ENCODE results near the gene CEP85L. TPM values are rescaled to one million over a fixed set of nuclear protein-coding genes. Genes with fewer than 3 reads are reported as not detected.

Gene CEP85L
- total and polyA plus RNA-seq, 2 experiments from 2014 or later = 9.1 to 10.1 TPM

DNA sequence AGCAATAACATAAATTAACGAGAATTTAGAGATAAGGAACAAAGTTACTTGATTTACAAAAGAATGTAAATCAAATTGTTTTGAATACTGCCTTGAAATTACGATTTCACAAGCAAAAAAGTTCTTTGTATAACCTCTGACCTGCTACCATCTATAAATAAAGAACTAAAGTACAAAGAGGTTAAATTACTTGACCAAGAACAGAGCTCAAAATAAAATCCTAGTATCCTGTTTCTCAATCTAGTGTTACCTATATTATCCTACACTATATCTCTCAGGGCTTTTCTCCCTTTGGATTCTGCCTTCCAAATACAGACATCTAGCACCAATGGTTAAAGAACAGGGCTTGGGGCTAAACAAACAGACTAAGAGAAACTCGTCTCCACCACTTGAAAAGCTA is 59.5 kb downstream of the CEP85L start (continued):
- no peak for TF ChIP-seq ETS1 (IDR thresholded peaks at IDR 0.05)

DNA sequence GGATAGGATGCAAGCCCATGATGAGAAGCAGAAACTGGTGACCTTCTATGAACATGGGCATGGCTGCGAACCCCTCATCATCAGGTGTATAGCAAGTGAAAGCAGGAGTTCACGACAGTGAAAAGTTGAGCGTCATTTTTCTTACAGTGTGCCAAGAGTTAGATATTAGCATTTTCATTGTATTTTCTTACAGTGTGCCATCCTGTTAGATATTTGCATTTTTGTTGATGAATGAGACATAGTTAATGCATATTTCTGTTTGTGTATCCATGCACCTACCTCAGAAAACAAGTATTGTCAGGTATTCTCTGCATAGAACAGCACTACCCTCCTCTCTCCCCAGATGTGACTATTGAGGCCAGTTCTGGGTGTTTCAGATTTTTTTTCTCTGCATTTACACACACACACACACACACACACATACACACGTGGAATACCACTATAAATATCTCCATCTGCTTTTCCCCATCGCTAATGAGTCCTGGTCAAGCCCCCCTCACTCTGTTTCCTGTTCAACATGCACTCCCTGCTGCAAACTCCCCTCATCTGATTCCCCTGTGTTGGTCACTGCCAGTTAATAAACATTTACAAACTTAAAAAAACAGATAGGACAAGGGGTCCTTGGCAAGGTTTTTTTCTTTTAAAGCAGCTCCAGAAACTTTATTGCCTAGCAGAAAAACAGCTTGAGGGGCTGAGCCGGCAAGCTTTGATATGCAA is 61.6 kb downstream of the CEP85L start:
- Histone ChIP-seq H3K27me3 (ENCODE audit: insufficient read depth) (no peaks in the 10 kb centered on the region), H3F3A (replicated peaks; ENCODE audit: low read depth) (no peaks in the 10 kb centered on the region), H2AFZ (no peak overlapping the region), H3K4me1 (ENCODE audit: insufficient read depth) (peaks cover 18% of the 10 kb centered on the region), H3K79me2 (replicated peaks; ENCODE audit: insufficient read depth) (no peaks in the 10 kb centered on the region), H3K4me2 (peak overlapping the region; percentile 49; the same call in 1 of the 2 replicates), H4K20me1 (replicated peaks; ENCODE audit: insufficient read depth) (no peaks in the 10 kb centered on the region), H3K27ac (ENCODE audit: low read depth) (no peak overlapping the region), H3K9me2 (ENCODE audit: insufficient read depth) (no peaks in the 10 kb centered on the region), H3K36me3 (ENCODE audit: insufficient read depth) (no peaks in the 10 kb centered on the region), H3K4me3 (no peak overlapping the region)
- DNase-seq (ENCODE audit: low spot score) = no peak
- H3K4me3 Mint-ChIP-seq = no peak overlapping the region
- H3K27me3 Mint-ChIP-seq (ENCODE audit: insufficient read depth, low read depth, poor library complexity) = peaks cover 7% of the 10 kb centered on the region
- H3K36me3 Mint-ChIP-seq (ENCODE audit: low read depth) = no peaks in the 10 kb centered on the region
- no peaks in the 10 kb centered on the region for H3K9me3 Mint-ChIP-seq
- H3K4me1 Mint-ChIP-seq = peaks cover 21% of the 10 kb centered on the region
- H3K27ac Mint-ChIP-seq = no peak overlapping the region
- no peak for ATAC-seq
- TF ChIP-seq, protein P1, sequence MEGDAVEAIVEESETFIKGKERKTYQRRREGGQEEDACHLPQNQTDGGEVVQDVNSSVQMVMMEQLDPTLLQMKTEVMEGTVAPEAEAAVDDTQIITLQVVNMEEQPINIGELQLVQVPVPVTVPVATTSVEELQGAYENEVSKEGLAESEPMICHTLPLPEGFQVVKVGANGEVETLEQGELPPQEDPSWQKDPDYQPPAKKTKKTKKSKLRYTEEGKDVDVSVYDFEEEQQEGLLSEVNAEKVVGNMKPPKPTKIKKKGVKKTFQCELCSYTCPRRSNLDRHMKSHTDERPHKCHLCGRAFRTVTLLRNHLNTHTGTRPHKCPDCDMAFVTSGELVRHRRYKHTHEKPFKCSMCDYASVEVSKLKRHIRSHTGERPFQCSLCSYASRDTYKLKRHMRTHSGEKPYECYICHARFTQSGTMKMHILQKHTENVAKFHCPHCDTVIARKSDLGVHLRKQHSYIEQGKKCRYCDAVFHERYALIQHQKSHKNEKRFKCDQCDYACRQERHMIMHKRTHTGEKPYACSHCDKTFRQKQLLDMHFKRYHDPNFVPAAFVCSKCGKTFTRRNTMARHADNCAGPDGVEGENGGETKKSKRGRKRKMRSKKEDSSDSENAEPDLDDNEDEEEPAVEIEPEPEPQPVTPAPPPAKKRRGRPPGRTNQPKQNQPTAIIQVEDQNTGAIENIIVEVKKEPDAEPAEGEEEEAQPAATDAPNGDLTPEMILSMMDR (conservative IDR thresholded peaks at IDR 0.05; ENCODE audit: low read depth in 2 of 2) = no peak
- TF ChIP-seq ZNF114 (CRISPR knock-in tag; IDR thresholded peaks at IDR 0.05) = no peak
- TF ChIP-seq, protein P2, sequence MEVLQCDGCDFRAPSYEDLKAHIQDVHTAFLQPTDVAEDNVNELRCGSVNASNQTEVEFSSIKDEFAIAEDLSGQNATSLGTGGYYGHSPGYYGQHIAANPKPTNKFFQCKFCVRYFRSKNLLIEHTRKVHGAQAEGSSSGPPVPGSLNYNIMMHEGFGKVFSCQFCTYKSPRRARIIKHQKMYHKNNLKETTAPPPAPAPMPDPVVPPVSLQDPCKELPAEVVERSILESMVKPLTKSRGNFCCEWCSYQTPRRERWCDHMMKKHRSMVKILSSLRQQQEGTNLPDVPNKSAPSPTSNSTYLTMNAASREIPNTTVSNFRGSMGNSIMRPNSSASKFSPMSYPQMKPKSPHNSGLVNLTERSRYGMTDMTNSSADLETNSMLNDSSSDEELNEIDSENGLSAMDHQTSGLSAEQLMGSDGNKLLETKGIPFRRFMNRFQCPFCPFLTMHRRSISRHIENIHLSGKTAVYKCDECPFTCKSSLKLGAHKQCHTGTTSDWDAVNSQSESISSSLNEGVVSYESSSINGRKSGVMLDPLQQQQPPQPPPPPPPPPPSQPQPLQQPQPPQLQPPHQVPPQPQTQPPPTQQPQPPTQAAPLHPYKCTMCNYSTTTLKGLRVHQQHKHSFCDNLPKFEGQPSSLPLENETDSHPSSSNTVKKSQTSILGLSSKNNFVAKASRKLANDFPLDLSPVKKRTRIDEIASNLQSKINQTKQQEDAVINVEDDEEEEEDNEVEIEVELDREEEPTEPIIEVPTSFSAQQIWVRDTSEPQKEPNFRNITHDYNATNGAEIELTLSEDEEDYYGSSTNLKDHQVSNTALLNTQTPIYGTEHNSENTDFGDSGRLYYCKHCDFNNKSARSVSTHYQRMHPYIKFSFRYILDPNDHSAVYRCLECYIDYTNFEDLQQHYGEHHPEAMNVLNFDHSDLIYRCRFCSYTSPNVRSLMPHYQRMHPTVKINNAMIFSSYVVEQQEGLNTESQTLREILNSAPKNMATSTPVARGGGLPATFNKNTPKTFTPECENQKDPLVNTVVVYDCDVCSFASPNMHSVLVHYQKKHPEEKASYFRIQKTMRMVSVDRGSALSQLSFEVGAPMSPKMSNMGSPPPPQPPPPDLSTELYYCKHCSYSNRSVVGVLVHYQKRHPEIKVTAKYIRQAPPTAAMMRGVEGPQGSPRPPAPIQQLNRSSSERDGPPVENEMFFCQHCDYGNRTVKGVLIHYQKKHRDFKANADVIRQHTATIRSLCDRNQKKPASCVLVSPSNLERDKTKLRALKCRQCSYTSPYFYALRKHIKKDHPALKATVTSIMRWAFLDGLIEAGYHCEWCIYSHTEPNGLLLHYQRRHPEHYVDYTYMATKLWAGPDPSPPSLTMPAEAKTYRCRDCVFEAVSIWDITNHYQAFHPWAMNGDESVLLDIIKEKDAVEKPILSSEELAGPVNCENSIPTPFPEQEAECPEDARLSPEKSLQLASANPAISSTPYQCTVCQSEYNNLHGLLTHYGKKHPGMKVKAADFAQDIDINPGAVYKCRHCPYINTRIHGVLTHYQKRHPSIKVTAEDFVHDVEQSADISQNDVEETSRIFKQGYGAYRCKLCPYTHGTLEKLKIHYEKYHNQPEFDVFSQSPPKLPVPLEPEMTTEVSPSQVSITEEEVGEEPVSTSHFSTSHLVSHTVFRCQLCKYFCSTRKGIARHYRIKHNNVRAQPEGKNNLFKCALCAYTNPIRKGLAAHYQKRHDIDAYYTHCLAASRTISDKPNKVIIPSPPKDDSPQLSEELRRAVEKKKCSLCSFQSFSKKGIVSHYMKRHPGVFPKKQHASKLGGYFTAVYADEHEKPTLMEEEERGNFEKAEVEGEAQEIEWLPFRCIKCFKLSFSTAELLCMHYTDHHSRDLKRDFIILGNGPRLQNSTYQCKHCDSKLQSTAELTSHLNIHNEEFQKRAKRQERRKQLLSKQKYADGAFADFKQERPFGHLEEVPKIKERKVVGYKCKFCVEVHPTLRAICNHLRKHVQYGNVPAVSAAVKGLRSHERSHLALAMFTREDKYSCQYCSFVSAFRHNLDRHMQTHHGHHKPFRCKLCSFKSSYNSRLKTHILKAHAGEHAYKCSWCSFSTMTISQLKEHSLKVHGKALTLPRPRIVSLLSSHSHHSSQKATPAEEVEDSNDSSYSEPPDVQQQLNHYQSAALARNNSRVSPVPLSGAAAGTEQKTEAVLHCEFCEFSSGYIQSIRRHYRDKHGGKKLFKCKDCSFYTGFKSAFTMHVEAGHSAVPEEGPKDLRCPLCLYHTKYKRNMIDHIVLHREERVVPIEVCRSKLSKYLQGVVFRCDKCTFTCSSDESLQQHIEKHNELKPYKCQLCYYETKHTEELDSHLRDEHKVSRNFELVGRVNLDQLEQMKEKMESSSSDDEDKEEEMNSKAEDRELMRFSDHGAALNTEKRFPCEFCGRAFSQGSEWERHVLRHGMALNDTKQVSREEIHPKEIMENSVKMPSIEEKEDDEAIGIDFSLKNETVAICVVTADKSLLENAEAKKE (CRISPR knock-in tag; IDR thresholded peaks at IDR 0.05) = no peak
- TF ChIP-seq EZH2 (IDR thresholded peaks at IDR 0.05; ENCODE audit: low read depth, unreplicated experiment) = no peak
- TF ChIP-seq POLR2AphosphoS5 (IDR thresholded peaks at IDR 0.05; ENCODE audit: low read depth) = no peak
- TF ChIP-seq ZNF331 (CRISPR knock-in tag; IDR thresholded peaks at IDR 0.05; ENCODE audit: low read depth) = no peak
- TF ChIP-seq ETS1 (IDR thresholded peaks at IDR 0.05) = no peak
- TF ChIP-seq STAT1 (IDR thresholded peaks at IDR 0.05; ENCODE audit: unreplicated experiment) = no peak
- no peak for TF ChIP-seq REST (IDR thresholded peaks at IDR 0.05; ENCODE audit: unreplicated experiment)
- TF ChIP-seq CREB1 (CRISPR knock-in tag; IDR thresholded peaks at IDR 0.05; ENCODE audit: low read depth) = no peak
